C1 segment of cervical spinal cord (tissue), 14 donors: ENCODE results near the gene KLK7.

Source experiments
- DNase-seq, 14 donors: peaks; one replicate each; lab custom pipeline; 2025; lab: John Stamatoyannopoulos, UW

KLK7 gene

DNA sequence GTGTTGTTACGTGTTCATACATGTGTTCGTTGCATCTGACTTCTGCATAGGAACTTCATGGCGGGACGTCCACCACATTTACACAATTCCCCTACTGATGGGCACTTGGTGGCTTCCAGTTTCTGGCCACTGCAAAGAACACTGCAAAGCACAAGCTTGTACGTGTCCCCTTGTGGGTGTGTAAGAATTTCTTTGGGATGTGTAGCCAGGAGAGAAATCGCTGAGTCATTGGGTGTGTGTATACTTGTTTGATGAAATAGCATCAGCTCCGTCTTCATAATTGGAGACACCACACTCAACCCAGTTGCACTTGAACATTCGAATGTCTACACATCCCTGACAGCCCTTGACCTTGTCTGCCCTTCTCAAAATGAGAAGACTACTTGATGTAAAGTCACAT is 50.1 kb downstream of the KLK7 start:
- no peak for DNase-seq

DNA sequence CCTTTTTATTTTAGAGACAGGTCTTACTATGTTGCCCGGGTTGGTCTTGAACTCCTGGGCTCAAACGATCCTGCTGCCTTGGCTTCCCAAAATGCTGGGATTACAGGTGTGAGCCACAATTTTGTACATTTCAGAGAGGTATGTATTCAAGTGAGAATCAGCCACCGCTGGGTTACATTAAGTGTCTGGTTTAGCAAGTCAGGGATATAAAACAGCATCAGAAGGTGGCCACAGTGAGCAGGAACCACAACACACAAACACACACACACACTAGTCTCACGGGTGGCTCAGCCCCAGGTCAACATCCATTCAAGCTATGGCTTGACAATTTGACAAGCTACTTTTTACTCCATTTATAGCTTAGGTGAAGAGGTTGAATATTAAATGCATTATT is 51.0 kb downstream of the KLK7 start:
- no peak for DNase-seq

DNA sequence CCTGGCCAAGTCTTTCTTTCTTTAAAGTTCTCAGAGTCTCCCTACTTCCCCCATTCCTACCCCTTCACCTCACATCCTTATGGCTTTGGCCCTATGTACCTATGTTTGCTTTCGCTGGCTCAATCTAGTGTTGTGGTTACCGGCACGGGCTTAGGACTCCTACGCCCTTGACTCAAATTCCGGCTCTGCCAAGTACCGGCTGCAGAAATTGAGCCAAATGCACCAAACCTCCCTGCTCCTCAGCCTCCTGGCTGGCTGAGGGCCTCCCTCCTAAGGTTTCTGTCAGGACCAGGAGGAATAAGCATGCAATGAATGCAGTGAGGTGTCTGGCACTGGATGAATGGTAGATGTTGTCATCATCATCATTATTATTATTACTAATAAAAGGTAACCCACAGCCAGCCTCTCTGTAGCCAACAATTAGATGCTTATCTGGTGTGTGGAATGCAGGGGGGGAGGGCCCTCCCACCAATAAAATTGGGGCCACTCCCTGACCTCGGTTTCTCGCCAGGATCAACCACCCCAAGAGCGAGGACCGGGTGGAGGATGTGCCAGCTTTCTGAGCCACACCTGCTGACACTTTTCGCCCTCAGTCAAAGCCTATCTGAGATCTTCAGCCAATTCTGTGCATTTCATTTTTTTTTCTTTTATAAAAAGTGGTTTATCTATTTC is 51.6 kb downstream of the KLK7 start:
- DNase-seq = no peak

DNA sequence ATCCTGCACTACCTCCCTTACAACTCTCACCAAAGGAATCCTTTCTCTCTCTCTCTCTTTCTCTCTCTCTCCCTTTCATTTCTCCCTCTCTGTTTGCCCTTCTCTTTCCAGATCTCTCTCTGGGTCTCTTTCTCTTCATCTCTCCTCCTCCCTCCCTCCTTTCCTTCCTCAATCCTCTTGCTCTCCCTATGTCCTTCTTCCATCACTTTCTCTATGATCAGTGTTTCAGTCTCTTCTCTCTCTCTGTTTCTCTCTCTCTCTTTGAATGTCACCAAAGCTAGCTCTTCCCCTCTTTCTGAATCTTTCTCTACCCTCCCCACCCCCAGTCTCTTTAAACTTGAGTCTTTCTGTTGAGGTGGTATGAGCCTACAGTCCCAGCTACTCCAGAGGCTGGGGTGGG is 52.7 kb downstream of the KLK7 start:
- no peak for DNase-seq

DNA sequence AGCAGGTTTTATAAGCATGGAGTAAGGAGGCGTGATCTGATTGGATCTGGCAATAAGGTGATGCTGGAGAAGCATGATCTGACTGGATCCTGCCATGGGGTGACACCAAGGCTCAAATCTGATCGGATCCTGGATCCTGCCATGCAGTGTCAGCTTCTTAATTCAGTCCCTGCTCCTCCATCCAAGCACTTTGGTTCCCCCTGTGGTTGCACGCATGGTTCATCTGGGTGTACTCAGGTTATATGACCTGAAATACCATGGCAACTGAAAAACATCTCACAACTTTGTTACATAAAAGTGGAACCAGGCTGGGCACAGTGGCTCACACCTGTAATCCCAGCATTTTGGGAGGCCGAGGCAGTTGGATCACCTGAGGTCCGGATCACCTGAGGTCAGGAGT is 54.9 kb downstream of the KLK7 start:
- no peak for DNase-seq
